Upper lobe of left lung (tissue), 4 donors: ENCODE data around the gene EXOC6B.

Experiments
- CTCF ChIP-seq, 6 experiments: fragments of 450-650 bp in 4 of 6; fragments of 200-600 bp in 2 of 6; sonication (generic) in 2 of 6; IDR thresholded peaks; one replicate each; pipeline ENCODE4 v1.5.1; 2016 to 2019; ENCODE audit warnings: antibody characterized with exemption in 6 of 6
- EP300 ChIP-seq, 4 donors: sonication (generic); formaldehyde crosslinking; IDR thresholded peaks; one replicate each; pipeline ENCODE4 v1.5.1; 2017; ENCODE audit warnings: antibody characterized with exemption in 4 of 4, control low read depth in 2 of 4
- POLR2AphosphoS5 ChIP-seq, 2 donors: sonication (generic); formaldehyde crosslinking; IDR thresholded peaks; one replicate each; pipeline ENCODE4 v1.5.1; 2017; ENCODE audit warnings: antibody characterized with exemption in 2 of 2

GRCh38 chr2:72573232-72573631 is 252.6 kb downstream of the EXOC6B start:
- no peak for TF ChIP-seq CTCF (IDR thresholded peaks at IDR 0.05)
- no peak for TF ChIP-seq POLR2AphosphoS5 (IDR thresholded peaks at IDR 0.05)
- no peak for TF ChIP-seq EP300 (IDR thresholded peaks at IDR 0.05)
